ENCODE data around the gene NCK2. TPM values are rescaled to one million over a fixed set of nuclear protein-coding genes. Genes with fewer than 3 reads are reported as not detected.
"Not testable (repeated sequence)": the region's sequence is repeated elsewhere in the genome, so short reads cannot be mapped to it uniquely, and the experiment has no call there.

The NCK2 gene
- total RNA-seq, 1 donor from 2014 or later = 72.4 TPM

DNA sequence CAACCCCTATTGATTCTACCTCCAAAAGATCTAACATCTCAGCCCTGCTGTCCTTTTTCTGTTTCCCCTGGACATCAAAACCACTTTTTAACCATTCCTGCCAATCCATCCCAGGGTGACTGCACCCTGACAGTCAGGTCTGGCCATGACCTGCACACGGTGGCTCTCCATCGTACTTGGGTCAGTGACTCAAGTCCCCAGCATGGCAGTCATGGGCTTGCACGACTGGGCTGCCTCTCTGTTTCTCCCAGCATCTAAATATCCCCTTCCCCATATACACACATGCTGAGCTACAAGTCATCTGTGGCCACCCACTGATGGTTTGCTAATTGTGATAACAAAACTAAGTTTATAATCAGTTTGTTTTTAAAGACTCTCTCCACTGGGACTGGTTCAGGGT is 6.6 kb downstream of the NCK2 start:
- Mint-ChIP-seq H3K27me3 (ENCODE audit: low read depth) (no peaks in the 10 kb centered on the region), H3K4me3 (ENCODE audit: low read depth) (peak overlapping the region; percentile 13), H3K27ac (peak overlapping the region; percentile 95), H3K36me3 (ENCODE audit: low read depth) (peaks cover 93% of the 10 kb centered on the region), H3K4me1 (ENCODE audit: low read depth) (peaks cover 86% of the 10 kb centered on the region), H3K9me3 (no peaks in the 10 kb centered on the region)
- intact Hi-C loops (cut with micrococcal nuclease) = no loop called here
- no peak for DNase-seq (ENCODE audit: low spot score)

DNA sequence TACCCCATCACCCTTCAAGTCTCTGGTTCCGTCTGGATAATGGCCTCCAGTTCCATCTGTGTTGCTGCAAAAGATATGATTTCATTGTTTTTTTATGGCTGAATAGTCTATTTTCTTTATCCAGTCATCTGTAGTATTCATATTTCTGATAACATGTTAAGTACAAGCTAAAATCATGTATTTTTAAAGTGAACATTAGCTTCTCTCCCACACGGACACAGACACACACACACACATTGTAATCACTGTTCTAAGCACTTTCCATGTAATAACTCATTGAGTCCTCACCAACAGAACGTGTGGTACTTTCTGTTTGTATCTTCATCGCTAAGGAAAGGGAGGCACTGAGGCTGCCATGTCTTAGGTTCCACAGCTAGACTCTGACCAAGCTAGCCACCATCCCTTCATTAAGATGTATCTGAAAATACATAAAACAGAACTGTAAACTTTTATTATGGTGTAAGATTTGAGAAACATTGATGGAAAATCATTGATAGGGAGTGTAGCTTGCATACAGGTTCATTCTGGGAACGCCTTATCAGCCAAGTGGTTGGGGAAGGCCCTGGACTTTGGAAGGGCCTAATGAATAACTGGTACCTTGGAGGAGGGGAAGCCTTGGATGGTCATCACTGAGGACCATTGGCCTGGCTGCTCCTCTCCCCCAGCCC is 8.1 kb downstream of the NCK2 start:
- intact Hi-C loops (cut with micrococcal nuclease) = no loop called here
- peak overlapping the region; percentile 19 for H3K4me3 Mint-ChIP-seq (ENCODE audit: low read depth)
- H3K36me3 Mint-ChIP-seq (ENCODE audit: low read depth) = peaks cover 87% of the 10 kb centered on the region
- no peaks in the 10 kb centered on the region for H3K27me3 Mint-ChIP-seq (ENCODE audit: low read depth)
- DNase-seq (ENCODE audit: low spot score) = no peak
- peak overlapping the region; percentile 88 for H3K27ac Mint-ChIP-seq
- peaks cover 86% of the 10 kb centered on the region for H3K4me1 Mint-ChIP-seq (ENCODE audit: low read depth)
- H3K9me3 Mint-ChIP-seq = no peaks in the 10 kb centered on the region

DNA sequence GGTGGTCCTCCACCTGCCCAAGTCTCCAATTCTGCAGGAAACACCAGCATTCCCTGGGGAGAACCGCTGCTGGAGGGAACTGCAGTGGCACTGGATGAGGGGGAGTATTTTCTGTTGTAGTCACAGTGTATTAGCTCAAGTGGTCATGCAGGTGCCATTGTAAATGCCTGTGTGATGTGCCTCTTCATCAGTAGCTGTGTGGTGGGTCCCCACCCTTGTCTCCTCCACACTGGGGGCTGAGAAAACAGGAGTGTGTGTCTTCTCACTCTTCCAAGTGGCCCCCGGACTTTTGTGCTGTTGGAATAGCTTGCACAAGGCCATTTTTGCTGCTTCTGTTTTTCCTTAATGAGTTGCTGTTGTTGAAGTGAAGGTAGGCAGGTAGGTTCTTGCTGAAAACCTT is 8.7 kb downstream of the NCK2 start:
- peaks cover 82% of the 10 kb centered on the region for H3K36me3 Mint-ChIP-seq (ENCODE audit: low read depth)
- intact Hi-C loops (cut with micrococcal nuclease) = no loop called here
- no peak for DNase-seq (ENCODE audit: low spot score)
- H3K9me3 Mint-ChIP-seq = no peaks in the 10 kb centered on the region
- peak overlapping the region; percentile 88 for H3K27ac Mint-ChIP-seq
- no peaks in the 10 kb centered on the region for H3K27me3 Mint-ChIP-seq (ENCODE audit: low read depth)
- H3K4me1 Mint-ChIP-seq (ENCODE audit: low read depth) = peaks cover 84% of the 10 kb centered on the region
- peak overlapping the region; percentile 57 for H3K4me3 Mint-ChIP-seq (ENCODE audit: low read depth)

DNA sequence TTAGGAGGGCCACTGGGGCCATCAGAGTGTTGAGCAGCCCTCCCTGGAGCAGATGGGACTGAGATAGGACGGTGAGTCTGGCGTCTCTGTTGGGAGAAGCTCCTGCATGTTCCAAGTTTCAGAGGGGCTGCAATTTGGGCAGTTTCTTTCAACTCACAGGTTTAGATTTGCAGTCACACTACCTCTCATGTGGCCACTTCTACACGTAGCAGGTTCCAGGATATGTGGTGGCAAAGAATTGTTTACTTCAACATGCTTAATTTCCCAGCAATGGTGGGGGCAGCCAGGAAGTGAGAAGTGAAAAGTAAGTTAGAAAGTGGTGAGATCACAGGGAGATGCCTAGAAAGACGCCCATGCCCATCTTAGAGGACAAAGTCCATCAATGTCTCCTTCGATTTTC is 9.3 kb downstream of the NCK2 start:
- peaks cover 82% of the 10 kb centered on the region for H3K36me3 Mint-ChIP-seq (ENCODE audit: low read depth)
- intact Hi-C loops (cut with micrococcal nuclease) = loop anchor here (1.0 kb wide), 1 partner anchor 8 kb away; no protein-coding TSS in a partner anchor

DNA sequence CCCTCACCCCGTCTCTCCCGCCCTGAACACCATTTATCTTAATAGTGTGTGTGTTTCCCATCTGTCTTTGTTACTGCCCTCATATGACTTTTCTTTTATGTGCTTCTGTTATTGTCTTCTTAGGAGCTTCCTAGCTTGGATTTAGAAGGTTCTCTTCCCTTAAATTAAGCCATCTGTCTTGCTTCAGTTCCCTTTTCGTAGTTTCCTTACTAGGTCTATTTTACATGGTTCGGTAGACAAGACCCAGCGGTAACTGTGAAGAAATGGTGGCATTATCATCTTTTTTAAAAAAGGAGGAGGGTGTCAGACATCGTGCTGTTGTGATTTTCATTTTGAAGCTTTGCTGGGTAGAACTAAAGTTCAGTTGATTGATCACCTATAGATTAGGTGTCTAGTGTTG is 10.3 kb downstream of the NCK2 start:
- H3K27me3 Mint-ChIP-seq (ENCODE audit: low read depth) = no peaks in the 10 kb centered on the region
- no peaks in the 10 kb centered on the region for H3K9me3 Mint-ChIP-seq
- H3K27ac Mint-ChIP-seq = peak overlapping the region; percentile 88
- no peak for DNase-seq (ENCODE audit: low spot score)
- H3K36me3 Mint-ChIP-seq (ENCODE audit: low read depth) = peaks cover 81% of the 10 kb centered on the region
- H3K4me1 Mint-ChIP-seq (ENCODE audit: low read depth) = peaks cover 85% of the 10 kb centered on the region
- intact Hi-C loops (cut with micrococcal nuclease) = loop anchor here (1.0 kb wide), 1 partner anchor 9 kb away; no protein-coding TSS in a partner anchor
- peak overlapping the region; percentile 47 for H3K4me3 Mint-ChIP-seq (ENCODE audit: low read depth)

More for the DNA sequence above, 9.3 kb downstream of the NCK2 start:
- Mint-ChIP-seq H3K4me1 (ENCODE audit: low read depth) (peaks cover 85% of the 10 kb centered on the region), H3K9me3 (no peaks in the 10 kb centered on the region), H3K27ac (peak overlapping the region; percentile 88), H3K27me3 (ENCODE audit: low read depth) (no peaks in the 10 kb centered on the region), H3K4me3 (ENCODE audit: low read depth) (peak overlapping the region; percentile 57)
- peak; percentile 39 for DNase-seq (ENCODE audit: low spot score)

DNA sequence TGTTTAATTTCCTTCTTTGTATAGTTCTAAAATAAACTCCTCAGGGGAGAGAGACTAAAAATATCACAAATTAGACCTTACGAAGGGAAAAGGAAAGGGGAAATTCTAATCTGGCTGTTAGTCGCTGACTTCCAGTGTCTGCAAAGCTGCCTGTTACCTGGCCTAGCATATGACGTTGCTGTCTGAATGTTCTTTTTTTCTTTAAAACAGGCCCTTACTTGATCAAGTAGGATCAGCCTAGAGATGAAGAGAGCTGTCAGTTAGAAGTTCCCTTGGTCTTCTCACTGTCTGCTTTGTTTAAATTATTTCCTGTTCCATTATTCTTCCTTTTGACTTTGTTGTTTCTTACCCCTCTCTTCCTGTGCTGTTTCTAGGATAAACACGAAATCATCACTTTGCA is 11.2 kb downstream of the NCK2 start:
- no peaks in the 10 kb centered on the region for H3K27me3 Mint-ChIP-seq (ENCODE audit: low read depth)
- H3K4me1 Mint-ChIP-seq (ENCODE audit: low read depth) = peaks cover 83% of the 10 kb centered on the region
- peak overlapping the region; percentile 88 for H3K27ac Mint-ChIP-seq
- H3K36me3 Mint-ChIP-seq (ENCODE audit: low read depth) = peaks cover 73% of the 10 kb centered on the region
- H3K9me3 Mint-ChIP-seq = no peaks in the 10 kb centered on the region
- DNase-seq (ENCODE audit: low spot score) = no peak
- intact Hi-C loops (cut with micrococcal nuclease) = no loop called here
- H3K4me3 Mint-ChIP-seq (ENCODE audit: low read depth) = peak overlapping the region; percentile 47

DNA sequence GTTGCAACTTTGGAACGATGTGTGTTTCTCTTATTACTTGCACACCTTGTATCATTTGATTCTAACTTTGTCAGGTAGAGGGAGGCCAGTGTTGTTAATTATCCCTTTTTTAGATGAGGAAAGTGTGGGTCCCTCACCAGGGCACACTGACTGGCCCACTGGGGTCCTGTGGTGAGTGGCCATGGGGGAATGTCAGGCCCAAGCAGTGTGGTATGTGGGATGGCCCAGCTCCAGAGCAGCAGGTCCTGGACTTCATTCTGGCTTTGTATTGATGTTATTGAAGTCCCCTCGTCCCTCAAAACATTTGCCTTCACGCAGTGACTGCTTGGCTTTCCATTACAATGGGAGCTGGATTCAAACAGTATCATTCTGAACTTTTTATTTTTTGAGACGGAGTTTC is 11.7 kb downstream of the NCK2 start:
- Mint-ChIP-seq H3K4me1 (ENCODE audit: low read depth) (peaks cover 82% of the 10 kb centered on the region), H3K36me3 (ENCODE audit: low read depth) (peaks cover 67% of the 10 kb centered on the region), H3K27me3 (ENCODE audit: low read depth) (no peaks in the 10 kb centered on the region)

DNA sequence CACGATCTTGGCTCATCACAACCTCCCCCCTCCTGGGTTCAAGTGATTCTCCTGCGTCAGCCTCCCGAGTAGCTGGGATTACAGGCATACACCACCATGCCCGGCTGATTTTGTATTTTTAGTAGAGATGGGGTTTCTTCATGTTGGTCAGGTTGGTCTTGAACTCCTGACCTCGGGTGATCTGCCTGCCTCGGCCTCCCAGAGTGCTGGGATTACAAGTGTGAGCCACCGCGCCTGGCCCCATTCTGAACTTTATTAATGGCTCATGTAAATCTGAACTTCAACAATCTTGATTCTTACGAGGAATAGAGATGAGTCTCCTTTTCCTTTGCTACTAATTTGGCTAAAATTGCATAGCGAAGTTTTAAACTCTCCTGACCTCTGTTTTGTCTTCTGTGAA is 12.2 kb downstream of the NCK2 start:
- intact Hi-C loops (cut with micrococcal nuclease) = loop anchor here (1.0 kb wide), 1 partner anchor 13 kb away; no protein-coding TSS in a partner anchor
- H3K9me3 Mint-ChIP-seq; H3K27me3 Mint-ChIP-seq (ENCODE audit: low read depth); DNase-seq (ENCODE audit: low spot score): not testable (repeated sequence)
- Mint-ChIP-seq H3K36me3 (ENCODE audit: low read depth) (peaks cover 65% of the 10 kb centered on the region), H3K27ac (peak overlapping the region; percentile 88), H3K4me1 (ENCODE audit: low read depth) (peaks cover 84% of the 10 kb centered on the region), H3K4me3 (ENCODE audit: low read depth) (peak overlapping the region; percentile 31)

More for the DNA sequence above, 11.7 kb downstream of the NCK2 start:
- H3K4me3 Mint-ChIP-seq (ENCODE audit: low read depth) = peak overlapping the region; percentile 47
- H3K27ac Mint-ChIP-seq = peak overlapping the region; percentile 88
- H3K9me3 Mint-ChIP-seq = no peaks in the 10 kb centered on the region
- intact Hi-C loops (cut with micrococcal nuclease) = no loop called here
- DNase-seq (ENCODE audit: low spot score) = no peak

DNA sequence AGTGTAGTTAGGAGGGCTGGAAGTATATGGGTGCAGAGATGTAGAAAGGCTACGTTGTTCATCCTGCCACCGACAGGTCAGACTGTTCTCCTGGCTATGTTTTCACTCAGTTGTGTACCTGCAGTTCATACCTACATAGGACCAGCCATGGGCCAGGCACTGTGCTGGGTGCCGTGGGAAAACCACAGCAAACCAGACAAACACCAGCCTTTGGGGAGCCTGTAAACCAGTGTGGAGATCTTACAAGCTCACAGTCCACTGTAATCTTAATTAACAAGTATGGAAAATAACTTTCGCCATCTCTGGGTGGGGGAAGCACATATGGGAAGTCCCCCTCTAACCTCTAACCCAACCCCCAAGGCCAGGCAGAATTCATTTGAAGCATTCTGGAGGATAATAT is 12.7 kb downstream of the NCK2 start:
- H3K4me3 Mint-ChIP-seq (ENCODE audit: low read depth) = no peak overlapping the region
- DNase-seq (ENCODE audit: low spot score) = no peak
- H3K27ac Mint-ChIP-seq = peak overlapping the region; percentile 88
- peaks cover 89% of the 10 kb centered on the region for H3K4me1 Mint-ChIP-seq (ENCODE audit: low read depth)
- H3K9me3 Mint-ChIP-seq = no peaks in the 10 kb centered on the region
- H3K36me3 Mint-ChIP-seq (ENCODE audit: low read depth) = peaks cover 67% of the 10 kb centered on the region
- intact Hi-C loops (cut with micrococcal nuclease) = loop anchor here (1.0 kb wide), 1 partner anchor 13 kb away; no protein-coding TSS in a partner anchor
- no peaks in the 10 kb centered on the region for H3K27me3 Mint-ChIP-seq (ENCODE audit: low read depth)

DNA sequence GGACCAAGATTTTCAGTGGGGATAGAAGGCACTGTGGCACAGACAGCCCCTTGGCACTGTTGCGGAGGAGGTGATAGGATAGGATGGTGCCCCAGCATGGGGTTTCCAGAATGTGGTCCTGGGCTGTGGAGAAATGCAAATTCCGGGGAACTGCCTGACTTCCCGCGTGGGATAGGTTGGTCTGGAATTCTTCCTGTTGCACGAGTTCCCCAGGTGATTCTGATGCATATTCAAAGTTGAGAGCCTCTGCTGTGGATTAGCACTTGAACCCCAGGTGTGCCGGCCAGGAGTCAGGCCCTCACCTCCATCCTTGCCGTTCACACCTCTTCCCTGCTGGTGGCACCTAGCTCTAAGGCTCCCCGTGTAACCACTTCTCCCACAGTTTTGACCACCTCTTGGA is 15.5 kb downstream of the NCK2 start:
- Mint-ChIP-seq H3K4me3 (ENCODE audit: low read depth) (no peak overlapping the region), H3K27ac (peak overlapping the region; percentile 78), H3K36me3 (ENCODE audit: low read depth) (peaks cover 58% of the 10 kb centered on the region), H3K4me1 (ENCODE audit: low read depth) (peaks cover 79% of the 10 kb centered on the region), H3K9me3 (no peaks in the 10 kb centered on the region), H3K27me3 (ENCODE audit: low read depth) (no peaks in the 10 kb centered on the region)
- intact Hi-C loops (cut with micrococcal nuclease) = no loop called here
- no peak for DNase-seq (ENCODE audit: low spot score)

DNA sequence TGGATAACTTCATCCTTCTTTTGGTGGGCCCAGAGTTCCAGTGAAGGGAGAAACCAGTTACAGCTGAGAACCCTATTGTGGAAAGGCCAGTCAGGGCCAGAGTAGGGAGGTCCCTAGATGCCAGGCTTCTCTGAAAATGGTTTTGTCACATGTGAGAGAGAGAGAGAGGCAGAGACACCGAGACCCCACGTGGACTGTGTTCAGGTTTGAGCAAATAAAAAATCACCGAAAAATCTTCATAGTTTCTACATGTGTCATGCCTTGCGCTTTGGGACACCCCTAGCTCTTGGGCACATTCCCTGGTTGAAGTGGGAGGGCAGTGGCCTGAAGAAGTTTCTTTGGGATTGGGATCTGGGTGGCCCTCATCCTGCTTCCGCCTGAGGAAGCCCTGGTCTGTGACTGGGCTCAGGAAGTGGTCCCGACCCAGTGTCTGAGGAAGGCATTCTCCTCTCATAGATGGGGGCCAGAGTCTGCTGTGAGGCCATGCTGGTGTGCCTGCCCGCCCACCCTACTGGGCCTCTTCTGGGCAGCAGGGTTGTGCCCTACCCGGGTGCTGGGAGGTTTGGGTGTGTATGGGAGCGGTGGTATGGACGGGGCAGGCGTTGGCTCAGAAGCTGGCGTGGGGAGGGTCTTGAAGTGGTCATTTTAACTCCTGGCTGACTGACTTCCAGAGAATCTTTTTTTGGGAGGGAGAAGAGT is 16.1 kb downstream of the NCK2 start:
- intact Hi-C loops (cut with micrococcal nuclease) = no loop called here
- H3K27ac Mint-ChIP-seq = peak overlapping the region; percentile 78
- no peak overlapping the region for H3K4me3 Mint-ChIP-seq (ENCODE audit: low read depth)
- no peak for DNase-seq (ENCODE audit: low spot score)
- H3K27me3 Mint-ChIP-seq (ENCODE audit: low read depth) = no peaks in the 10 kb centered on the region
- H3K36me3 Mint-ChIP-seq (ENCODE audit: low read depth) = peaks cover 56% of the 10 kb centered on the region
- H3K9me3 Mint-ChIP-seq = no peaks in the 10 kb centered on the region
- peaks cover 77% of the 10 kb centered on the region for H3K4me1 Mint-ChIP-seq (ENCODE audit: low read depth)

DNA sequence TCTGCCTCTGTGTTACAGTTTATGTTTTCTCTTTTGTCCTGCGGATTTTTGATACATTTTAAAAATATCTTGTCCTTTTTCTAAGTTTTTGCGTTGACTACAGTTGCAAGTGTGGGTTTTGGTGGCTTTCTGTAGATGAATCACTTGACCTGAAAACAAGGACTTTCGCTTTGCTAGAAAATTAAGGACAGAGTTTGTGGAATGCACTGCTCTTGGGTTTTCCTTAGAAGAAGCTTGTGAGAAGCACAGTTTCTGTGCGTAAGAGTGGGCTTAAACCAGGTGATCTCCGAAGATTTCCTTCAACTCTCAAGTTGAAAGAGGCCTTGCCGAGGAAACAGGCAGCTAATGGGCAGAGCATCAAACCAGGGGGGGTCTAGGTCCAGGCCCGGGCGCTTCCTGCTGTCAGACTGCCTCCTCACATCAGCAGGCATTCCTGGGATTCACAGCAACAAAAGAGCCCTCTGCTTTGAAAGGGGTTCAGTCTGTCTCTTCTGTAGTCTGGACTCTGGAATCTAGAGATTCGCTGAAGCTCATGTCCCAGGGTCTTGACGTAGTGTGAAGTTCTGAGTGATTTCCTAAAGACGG is 17.3 kb downstream of the NCK2 start:
- H3K27ac Mint-ChIP-seq = peak overlapping the region; percentile 82
- peaks cover 76% of the 10 kb centered on the region for H3K4me1 Mint-ChIP-seq (ENCODE audit: low read depth)
- DNase-seq (ENCODE audit: low spot score) = no peak
- no peaks in the 10 kb centered on the region for H3K9me3 Mint-ChIP-seq
- H3K27me3 Mint-ChIP-seq (ENCODE audit: low read depth) = no peaks in the 10 kb centered on the region
- H3K36me3 Mint-ChIP-seq (ENCODE audit: low read depth) = peaks cover 60% of the 10 kb centered on the region
- intact Hi-C loops (cut with micrococcal nuclease) = no loop called here
- H3K4me3 Mint-ChIP-seq (ENCODE audit: low read depth) = no peak overlapping the region

DNA sequence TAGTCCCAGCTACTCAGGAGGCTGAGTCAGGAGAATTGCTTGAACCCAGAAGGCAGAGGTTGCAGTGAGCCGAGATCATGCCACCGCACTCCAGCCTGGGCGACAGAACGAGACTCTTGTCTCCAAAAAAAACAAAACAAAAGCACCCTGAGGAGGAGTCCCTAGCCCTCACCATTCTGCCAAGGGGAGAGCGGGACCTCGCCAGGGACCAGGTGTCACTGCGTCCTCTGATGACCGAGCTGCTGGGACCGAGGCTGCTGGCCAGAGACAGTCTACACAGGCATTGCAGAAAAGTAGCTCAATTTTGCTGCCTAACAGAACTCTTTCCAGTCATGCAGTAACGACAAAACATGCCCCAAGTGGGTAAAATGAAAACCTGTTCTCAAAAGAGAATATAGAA is 18.4 kb downstream of the NCK2 start:
- no peak for DNase-seq (ENCODE audit: low spot score)
- intact Hi-C loops (cut with micrococcal nuclease) = no loop called here
- no peaks in the 10 kb centered on the region for H3K9me3 Mint-ChIP-seq
- H3K4me3 Mint-ChIP-seq (ENCODE audit: low read depth) = no peak overlapping the region
- peaks cover 76% of the 10 kb centered on the region for H3K4me1 Mint-ChIP-seq (ENCODE audit: low read depth)
- H3K27ac Mint-ChIP-seq = no peak overlapping the region
- H3K36me3 Mint-ChIP-seq (ENCODE audit: low read depth) = peaks cover 65% of the 10 kb centered on the region
- H3K27me3 Mint-ChIP-seq (ENCODE audit: low read depth) = no peaks in the 10 kb centered on the region
